Measurements from ENCODE around the gene AMZ1. TPM values are rescaled to one million over a fixed set of nuclear protein-coding genes. Genes with fewer than 3 reads are reported as not detected.
"Not testable (repeated sequence)": the region's sequence is repeated elsewhere in the genome, so short reads cannot be mapped to it uniquely, and the experiment has no call there.

Gene AMZ1
- total RNA-seq, 1 experiment from 2014 or later, result 1.2 TPM

DNA sequence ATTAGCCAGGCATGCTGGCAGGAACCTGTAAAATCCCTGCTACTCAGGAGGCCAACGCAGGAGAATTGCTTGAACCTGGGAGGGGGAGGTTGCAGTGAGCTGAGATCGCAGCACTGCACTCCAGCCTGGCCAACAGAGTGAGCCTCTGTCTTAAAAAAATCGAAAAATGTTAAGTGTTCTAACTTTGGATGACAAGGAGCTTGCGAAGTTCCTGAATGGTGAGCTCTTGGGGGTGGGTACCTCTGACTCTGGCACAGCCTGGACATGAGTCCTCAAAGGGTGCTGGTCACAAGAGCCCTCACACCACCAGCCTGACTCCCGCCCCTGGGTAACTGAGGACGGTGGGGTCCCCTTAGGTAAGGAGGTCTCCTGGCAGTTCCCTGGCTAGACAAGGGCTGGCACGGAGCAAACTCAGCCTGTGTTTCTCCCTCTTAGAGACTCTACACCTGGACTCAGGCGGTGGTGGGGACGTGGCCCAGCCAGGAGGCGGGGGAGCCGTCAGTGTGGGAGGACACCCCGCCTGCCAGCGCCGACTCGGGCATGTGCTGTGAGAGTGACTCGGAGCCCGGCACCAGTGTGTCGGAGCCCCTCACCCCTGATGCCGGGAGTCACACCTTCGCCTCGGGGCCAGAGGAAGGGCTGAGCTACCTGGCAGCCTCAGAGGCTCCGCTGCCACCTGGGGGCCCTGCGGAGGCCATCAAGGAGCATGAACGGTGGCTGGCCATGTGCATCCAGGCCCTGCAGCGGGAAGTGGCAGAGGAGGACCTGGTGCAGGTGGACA, 24.1 kb downstream of the AMZ1 start:
- DNase-seq (ENCODE audit: low read depth), result no peak

DNA sequence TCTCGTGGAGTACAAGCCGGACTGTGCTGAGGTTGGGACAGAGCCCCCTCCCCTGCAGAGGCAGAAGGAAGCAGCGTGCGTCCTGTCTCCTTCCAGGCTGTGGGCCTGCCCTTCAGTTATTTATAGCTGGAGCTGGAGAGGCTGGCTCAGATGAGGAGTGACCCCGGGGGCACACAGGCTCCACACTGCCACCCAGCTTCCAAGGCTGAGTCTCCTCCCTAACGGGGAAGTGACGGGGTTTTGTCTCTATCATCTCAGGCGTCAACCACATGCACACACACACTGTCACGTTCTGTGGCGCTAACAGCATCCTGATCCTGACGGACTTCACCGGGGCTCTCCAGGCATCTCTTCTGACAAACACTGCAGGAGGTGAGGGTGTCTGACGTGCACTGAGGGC, 25.4 kb downstream of the AMZ1 start:
- DNase-seq (ENCODE audit: low read depth), result no peak

DNA sequence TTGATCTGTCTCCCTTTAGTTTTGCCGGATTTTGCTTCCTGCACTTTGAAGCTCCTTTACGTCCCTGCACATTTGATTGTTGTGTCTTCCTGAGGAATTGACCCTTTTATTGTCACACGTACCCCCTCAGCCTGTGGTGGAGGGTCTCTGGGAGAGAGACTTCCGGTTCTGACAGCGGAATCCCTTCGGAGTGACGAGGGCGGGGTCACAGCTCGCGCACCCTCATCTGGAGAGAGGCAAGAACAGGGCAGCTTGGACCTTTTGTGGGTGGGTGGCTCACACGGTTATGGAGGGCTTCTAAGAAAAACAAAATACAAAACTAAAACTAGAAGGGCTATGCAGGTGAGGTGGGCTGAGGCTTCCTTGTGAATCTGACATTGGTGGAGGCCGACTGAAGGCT, 26.0 kb downstream of the AMZ1 start:
- no peak for DNase-seq (ENCODE audit: low read depth)

DNA sequence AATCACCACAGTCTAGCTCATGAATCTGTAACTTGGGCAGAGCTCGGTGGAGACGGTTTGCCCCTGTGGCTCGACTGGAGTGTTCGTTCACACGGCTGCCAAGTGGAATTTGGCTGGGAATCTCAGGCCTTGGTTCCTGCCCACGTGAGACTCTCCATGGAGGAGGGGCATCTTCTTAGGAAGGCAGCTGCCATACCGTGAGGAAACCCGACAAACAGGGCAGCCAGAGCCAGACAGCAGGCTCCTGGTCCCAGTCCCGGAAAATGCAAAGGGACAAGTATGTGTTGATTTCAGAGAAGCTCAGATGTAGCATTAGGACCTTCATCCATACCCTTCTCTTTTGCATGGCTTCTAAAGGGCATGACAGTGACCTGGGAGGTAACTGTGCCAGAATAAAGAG, 26.6 kb downstream of the AMZ1 start:
- DNase-seq (ENCODE audit: low read depth), result no peak

DNA sequence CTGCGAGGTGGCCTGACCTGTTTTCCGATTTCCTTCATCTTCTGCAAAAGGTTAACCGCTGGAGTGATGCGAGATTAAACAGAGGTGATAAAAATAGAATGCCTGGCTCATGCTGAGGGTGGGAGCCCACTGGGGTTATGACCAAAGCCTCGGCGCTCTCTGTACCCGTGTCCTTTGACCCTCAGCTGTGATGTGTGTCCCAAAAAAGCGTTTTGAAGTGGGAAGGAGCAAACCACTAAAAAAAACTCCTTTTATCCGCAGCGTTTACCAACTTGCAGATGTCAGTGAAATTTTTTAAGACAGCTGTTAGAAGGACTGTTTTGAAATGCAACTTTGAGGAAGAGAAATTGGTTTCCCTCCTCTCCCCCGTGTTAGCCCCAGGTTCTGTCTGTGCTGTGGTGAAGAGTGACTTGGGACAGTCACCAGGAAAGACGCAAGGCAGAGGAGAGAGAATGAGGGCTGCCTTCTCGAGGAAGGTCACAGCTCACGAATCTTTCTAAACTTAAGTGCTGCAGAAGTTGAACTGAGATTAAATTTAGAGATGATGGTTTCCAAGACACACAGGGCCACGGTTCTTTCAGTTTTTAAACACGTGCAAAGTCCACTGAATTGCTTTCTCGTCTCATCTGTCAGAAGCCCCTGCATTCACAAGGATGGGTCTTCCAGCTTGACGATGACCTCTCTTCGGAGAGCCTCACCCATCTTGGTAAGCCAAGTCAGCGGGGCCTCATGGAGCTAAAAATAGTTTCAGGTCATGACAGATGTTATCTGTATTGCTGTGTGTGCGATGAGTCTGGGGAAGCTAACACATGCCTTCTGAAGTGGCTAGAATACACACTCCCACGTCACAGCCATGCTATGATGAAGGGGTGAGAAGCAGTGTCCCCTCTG, 27.6 kb downstream of the AMZ1 start:
- no peak for DNase-seq (ENCODE audit: low read depth)

DNA sequence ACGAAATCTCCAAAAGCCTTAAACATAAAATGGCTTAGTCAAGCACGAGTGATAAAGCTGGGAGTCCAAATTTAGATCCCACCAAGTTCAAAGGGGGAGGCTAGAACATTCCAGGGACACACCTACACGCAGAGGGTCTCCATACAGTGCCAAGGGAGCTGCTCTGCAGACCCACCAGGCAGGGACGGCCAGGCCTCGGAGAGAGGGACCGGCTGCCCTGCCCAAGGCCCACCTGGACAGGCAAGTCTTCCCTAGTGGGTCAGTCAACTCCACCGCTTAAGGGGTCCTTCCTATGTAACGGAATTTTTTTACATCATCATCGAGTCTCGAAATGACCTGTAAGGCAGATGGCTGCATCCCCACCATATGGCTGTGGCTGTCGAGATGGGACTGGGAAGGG, 28.5 kb downstream of the AMZ1 start:
- DNase-seq (ENCODE audit: low read depth), result no peak

DNA sequence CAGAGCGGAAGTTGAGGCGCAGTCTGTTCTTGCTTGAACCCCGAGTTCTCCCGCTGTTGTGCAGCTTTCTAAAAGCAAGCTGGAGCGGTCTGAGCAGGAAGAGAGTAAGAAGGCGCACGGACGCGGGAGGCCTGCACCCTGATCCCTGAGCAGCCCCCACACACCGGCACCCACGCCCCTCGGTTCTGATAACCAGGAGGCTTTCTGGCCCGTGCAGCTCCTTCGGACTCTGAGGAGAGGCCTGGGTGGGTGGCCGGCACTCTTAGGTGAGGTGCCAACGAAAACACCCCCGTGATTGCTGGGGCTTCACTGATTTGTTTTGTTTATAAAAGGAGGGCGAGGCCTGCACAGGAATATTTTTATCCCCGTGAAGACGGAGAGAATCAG, 28.9 kb downstream of the AMZ1 start:
- no peak for DNase-seq (ENCODE audit: low read depth)

DNA sequence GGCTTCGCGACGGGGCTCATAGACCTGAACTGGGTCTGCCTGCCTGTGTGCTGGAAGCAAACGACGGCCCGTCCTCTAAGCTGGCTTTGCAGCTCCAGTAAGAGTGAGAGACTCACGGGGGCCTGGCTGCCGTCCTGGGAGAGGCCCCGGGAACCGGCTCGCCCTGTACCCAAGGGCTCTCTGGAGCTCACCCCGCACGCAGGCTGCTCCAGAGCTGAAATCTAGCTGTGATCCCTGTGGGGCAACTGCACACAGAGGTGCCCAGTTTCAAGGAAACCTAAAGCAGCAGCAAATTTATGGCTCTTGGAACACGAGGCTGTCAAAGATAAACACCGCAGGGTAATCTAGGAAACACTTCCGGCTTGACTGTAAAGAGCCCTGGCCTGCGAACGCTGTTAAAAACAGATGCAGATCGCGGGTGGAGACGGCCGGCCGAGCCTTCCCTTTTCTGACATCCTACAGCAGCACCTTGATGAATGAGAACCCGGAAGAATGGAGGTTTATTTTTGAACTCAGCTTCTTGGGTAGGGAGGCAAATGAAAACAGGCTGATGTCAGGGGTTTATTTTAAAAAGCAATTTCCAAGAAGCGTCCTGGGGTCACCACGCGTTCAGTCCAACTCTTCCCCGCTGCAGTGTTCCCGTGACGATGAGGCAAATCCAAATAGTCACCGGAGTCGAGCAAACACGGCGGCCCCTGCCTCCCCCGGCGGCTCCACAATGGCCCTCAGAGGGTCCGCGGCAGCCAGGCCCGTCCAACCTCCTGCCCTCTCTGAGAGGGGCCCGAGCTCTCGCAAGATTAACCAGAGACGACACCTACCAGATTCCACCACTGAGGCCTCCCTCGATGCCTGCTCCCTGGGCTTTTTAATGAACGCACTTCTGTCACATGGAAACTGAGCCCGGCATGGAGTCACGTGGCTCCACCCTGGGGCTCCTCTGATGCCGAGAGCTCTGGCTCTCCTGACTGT, 29.6 kb downstream of the AMZ1 start:
- no peak for DNase-seq (ENCODE audit: low read depth)

DNA sequence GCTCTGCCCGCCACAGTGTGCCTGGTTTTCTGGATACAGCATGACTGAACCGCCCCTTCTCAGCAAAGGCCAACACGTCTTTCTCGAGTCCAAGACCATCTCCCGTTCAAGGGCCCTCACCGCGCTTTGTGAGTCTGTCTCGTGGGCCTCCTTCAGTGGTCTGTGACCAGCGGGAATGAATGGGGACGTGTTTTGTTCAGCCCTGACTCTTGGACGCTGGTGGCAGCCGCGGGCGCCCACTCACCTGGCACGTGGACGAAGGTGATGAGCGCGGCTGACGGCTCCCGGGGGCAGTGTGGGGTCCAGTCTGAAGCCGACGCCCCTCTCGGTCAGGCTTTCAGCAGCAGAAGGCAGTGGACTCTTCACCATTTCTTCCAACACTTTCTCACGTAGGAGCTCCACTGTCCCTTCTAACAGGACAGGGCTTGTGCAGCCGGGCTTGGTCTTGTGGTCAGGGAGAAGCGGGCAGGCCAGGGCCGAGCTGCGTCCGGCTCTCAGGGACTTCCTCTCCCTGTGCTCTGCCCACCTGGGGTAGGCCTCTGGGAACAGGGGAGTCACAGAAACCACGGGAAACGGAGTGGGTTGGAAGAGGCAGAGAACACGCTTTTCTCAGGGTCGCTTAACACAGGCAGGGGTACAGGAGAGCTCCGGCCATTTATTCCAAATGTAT, 30.4 kb downstream of the AMZ1 start:
- no peak for DNase-seq (ENCODE audit: low read depth)

DNA sequence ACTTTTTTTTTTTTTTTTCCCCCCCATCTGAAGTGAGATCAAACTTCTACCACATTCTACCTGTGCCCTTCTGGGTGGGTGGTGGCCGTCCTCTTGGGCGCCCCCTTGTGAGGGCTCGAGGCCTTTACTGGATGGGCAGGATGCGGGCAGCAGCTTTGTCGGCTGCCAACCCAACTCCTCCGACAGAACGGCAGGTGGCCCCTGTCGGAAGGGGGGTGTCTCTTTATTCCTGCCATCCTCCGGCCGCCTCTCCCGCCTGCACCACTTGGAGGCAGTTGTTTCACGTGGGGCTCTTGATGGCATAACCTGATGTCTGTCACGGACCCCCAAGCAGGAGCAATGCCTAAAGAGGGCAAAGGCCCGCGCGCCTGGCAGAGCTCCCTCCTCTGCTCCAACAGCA, 31.0 kb downstream of the AMZ1 start:
- no peak for DNase-seq (ENCODE audit: low read depth)

DNA sequence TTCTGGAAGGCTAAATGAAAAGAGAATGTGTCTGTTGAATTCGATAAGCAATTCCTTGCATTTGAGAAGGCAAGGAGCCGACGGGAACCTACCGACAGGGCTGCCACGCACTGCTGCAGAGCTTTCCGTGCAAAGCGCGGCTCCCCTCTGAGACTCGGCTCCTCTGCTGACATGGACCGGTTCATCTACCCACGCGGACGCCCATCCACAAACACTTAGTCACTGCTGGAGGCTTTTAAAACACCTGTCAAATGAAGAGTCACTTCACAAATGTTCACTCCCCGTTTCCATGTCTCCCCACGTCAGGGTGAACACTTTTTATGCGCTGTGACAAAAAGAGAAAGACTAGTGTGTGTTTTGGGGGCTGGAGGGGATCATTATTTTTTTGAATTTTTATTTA, 32.0 kb downstream of the AMZ1 start:
- no peak for DNase-seq (ENCODE audit: low read depth)

DNA sequence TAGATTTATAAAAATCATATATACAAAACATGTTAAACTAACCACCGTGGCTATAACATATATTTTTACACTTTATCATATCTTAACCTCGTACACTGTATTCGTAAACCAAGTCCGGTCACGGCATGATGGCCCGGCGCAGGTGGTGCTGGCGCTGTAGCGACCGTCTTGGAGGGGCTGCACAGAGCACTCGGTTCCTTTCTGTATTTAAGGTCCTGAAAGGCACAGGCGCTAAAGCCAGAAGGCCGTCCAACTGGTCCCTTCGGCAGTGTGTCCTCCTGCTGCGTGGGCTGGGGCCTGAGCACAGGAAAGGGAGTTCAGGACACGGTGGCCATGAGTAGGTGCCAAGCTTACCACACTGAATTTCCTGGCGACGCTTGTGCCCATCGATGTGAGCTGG, 33.8 kb downstream of the AMZ1 start:
- DNase-seq (ENCODE audit: low read depth), result no peak

DNA sequence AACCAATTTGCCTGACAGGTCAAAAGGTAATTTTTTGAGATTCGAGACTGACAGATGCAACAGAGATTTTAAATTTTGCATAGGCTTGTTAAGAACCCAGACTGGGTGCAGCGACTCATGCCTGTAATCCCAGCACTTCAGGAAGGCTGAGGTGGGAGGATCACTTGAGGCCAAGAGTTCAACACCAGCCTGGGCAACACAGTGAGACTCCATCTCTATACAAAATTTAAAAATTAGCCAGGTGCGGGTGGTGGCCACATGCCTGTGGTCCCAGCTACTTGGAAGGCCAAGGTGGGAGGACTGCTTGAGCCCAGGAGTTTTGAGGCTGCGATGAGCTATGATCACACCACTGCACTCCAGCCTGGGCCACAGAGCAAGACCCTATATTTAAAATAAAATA, 34.6 kb downstream of the AMZ1 start:
- DNase-seq (ENCODE audit: low read depth), result no peak

DNA sequence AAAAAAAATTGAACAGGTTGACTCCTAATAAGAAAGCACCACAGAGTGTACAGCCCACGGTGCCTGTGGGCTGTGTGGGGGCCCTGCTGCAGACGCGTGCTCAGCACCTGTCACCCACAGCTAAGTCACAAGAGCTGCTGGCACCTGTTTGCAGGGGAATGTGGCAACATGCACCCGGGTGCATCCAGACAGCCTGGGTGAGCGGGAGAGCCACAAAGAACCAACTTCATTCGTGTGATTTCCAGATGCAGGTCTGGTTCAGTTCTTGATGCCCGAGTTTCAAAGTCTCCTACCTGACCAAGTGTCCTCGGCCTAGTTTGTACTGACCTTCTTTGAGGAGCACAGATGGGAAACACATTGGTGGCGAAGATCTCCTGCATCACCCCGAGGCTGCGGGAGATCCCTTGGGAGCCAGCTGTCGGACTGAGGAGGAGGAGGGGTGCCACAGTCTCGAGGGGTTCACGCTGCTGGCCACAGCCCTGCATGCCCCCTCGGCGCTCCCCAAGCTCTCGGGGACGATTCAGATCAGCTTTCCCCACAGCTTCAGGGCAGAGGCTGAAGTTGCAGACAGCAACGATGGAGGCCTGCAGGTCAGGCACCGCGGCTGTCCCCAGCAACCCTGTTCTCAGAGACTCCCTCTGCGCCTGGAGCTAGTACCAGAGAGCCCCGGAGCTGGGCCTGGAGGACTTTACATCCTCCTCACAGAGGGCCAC, 35.3 kb downstream of the AMZ1 start:
- no peak for DNase-seq (ENCODE audit: low read depth)

DNA sequence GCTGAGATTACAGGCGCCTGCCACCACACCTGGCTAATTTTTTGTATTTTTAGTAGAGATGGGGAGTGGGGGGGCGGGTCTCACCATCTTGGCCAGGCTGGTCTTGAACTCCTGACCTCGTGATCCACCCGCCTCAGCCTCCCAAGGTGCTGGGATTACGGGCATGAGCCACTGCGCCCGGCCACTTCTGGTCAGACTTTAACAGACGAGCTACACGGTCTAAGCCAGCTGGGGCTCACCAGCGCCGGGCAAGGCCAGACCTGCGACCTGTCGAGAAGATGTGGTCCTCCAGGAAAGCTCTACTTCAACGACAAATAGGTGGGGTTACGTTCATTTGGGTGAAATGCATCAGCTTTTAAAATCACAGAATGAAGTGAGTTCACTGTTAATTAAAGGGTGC, 36.0 kb downstream of the AMZ1 start:
- DNase-seq (ENCODE audit: low read depth), result not testable (repeated sequence)

DNA sequence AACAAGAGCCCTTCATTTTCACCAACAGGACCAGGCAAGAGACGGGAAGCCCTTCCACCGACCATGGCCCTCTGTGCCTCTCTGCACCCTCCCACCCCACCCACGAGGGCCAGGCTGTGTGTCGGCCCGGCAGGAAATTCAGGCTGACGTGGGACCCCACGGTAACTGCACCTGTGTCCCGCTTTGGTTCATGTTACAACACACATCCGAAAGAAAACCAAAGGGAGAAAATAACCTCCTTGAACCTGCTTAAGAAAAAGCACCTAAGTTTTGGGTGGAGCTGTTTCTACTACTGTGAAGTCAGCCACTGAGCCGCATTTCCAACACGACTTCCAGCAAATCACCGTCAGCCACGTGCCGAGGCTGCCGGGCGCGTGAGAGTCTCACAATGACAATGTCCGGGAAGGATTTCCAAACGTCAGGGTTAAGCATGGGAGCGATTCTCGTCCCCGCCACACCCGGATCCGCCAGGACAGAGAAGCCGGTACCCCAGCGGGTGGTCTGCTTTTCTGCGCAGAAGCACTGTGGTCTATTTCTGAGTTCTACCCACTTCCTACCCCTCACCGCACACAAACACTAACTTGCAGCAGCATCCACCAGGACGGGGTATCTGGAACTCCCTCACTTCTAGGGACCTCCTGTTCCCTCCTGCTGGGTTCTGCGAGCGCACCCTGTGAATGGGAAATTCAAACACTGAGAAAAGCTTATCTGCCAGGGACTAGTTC, 36.6 kb downstream of the AMZ1 start:
- DNase-seq (ENCODE audit: low read depth), result no peak

DNA sequence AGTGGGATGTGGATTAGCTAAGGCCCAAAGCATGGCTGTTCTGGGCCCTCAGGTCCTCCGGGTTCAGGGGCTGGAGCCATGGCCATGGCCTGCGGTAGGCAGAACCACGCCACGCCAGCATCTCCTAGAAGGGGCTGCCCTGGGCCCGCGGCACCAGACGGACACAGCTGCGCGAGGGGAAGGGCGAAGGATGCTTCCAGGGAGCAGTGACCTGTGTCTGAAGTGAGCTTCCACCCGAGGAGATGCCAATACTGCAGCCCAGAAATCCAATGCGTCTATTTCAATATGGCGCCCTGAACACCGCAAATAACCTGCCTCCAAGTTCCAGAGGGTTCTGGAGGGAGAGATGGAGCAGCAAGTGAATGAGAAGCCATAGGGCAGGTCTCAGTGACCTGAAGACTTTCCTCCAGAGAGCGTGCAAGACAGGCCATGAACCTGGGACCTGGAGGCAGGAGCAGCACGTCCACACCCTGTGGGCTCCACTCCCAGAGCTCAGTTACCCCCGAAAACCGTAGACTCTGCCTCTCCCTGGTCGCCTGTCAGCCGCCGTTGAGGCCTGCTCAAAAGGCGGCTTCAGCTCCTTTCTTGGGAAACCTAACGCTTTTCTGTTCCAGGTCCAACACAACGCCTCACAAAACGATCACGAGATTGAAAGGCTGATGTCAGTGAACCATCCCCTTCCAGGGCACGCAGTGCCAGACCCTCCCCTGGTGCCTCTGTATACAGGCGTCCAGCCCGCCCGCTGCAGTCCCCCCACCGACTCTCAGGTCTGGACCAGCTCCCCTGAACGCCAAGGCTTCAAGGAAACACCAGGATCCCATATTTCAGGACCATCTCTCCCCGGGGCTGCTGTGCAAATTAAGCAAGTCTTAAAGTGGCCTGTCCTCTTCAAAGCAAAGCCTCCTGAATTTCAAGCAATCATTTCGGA, 37.4 kb downstream of the AMZ1 start:
- no peak for DNase-seq (ENCODE audit: low read depth)

DNA sequence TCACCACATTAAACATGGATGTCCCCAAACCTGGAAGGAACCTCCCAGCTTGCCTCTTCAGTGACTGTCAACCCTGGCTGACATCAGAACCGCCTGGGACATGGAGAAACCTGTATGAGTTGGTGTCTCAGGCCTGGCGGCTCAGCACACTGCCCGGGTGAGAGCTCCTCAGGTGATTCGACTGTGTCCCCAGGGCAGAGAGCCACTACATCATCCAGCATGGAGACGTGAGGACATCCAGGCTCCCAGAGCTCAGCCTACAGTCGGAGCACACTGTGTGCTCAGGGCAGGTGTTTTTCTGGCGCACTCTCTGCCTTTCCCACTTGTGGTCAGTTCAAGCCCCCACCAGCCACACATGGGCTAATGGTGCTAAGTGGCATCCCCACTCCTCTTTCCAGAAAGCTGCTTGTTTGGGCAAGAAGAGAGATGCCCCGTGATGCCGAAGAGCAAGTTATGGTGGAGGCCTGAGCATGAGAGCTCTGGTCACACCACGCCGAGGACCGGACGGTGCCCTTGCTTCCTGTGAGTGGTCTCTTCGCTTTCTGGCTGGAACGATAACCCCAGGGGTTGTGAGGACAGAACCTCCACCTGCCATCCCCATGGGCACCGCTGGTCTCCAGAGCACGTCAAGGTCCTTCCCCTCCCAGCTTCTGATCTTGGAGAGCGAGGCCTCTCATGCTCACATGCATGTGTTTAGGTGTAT, 38.5 kb downstream of the AMZ1 start:
- DNase-seq (ENCODE audit: low read depth), result no peak

Data from M059J (cell line).